Smooth muscle cell (in vitro differentiated cells): ENCODE measurements around the gene EN2. TPM values are rescaled to one million over a fixed set of nuclear protein-coding genes. Genes with fewer than 3 reads are reported as not detected.

Experiments
- DNase-seq: peaks from one replicate; lab custom pipeline; 2025; ENCODE audit not compliant: unreplicated experiment; lab: John Stamatoyannopoulos, UW
- H2AFZ ChIP-seq: fragments of 200-600 bp; sonication (generic); 2 replicates; pipeline ENCODE4 v1.6.0; 2016; ENCODE audit warnings: antibody characterized with exemption, low read depth, mild to moderate bottlenecking
- H3F3A ChIP-seq: fragments of 200-600 bp; sonication (generic); 2 replicates; pipeline ENCODE4 v1.6.0; 2017; ENCODE audit warnings: antibody characterized with exemption, low read depth
- H3K27ac ChIP-seq: fragments of 200-600 bp; sonication (generic); 2 replicates; pipeline ENCODE4 v1.5.1; 2016; ENCODE audit warnings: low read depth, mild to moderate bottlenecking
- H3K27me3 ChIP-seq: fragments of 200-600 bp; sonication (generic); 2 replicates; pipeline ENCODE4 v1.6.1; 2016; ENCODE audit warnings: low read depth, mild to moderate bottlenecking
- H3K36me3 ChIP-seq: fragments of 200-600 bp; sonication (generic); 2 replicates; pipeline ENCODE4 v1.5.1; 2016; ENCODE audit warnings: low read depth
- H3K4me1 ChIP-seq: fragments of 200-600 bp; sonication (generic); 2 replicates; pipeline ENCODE4 v1.5.1; 2016; ENCODE audit warnings: low read depth
- H3K4me2 ChIP-seq: fragments of 200-600 bp; sonication (generic); 2 replicates; pipeline ENCODE4 v1.6.0; 2016; ENCODE audit warnings: mild to moderate bottlenecking
- H3K4me3 ChIP-seq: fragments of 200-600 bp; sonication (generic); 2 replicates; pipeline ENCODE4 v1.5.1; 2016; ENCODE audit warnings: mild to moderate bottlenecking
- H3K79me2 ChIP-seq: fragments of 200-600 bp; sonication (generic); 2 replicates; pipeline ENCODE4 v1.6.0; 2016; ENCODE audit warnings: low read depth, mild to moderate bottlenecking
- H3K9ac ChIP-seq: fragments of 200-600 bp; sonication (generic); 2 replicates; pipeline ENCODE4 v1.6.0; 2016; ENCODE audit warnings: low read depth
- H3K9me3 ChIP-seq: fragments of 200-600 bp; sonication (generic); replicated peaks from 2 replicates; pipeline ENCODE4 v1.5.1; 2016; ENCODE audit warnings: low read depth
- H4K20me1 ChIP-seq: fragments of 200-600 bp; sonication (generic); 2 replicates; pipeline ENCODE4 v1.6.0; 2016; ENCODE audit warnings: low read depth
- CTCF ChIP-seq: fragments of 200-600 bp; sonication (generic); IDR thresholded peaks from 2 replicates; pipeline ENCODE4 v1.5.1; 2017; ENCODE audit warnings: borderline replicate concordance, mild to moderate bottlenecking, antibody characterized with exemption; ENCODE audit not compliant: insufficient read depth, poor library complexity, severe bottlenecking
- WGBS: methylation state at CpG from one replicate; pipeline ENCODE4 v1.1.7; 2016; ENCODE audit warnings: low lambda C conversion rate; 5-methylcytosine and 5-hydroxymethylcytosine counted together
- polyA plus RNA-seq: library from polyadenylated mRNA; unstranded; fragments of >200 nt; fragmentation: Nextera tagmentation; extraction: Ambion mirVana; gene quantifications from 2 replicates; pipeline ENCODE4 v1.2.1, GENCODE V29; 2016
- total RNA-seq: library from RNA; depleted of rRNA; stranded (reverse); fragments of >200 nt; gene quantifications from 2 replicates; pipeline ENCODE4 v1.2.3, GENCODE V29; 2014

Gene EN2
- total and polyA plus RNA-seq, 2 experiments from 2014 or later = not detected

- 4% methylated on average over 41 of the region's 57 CpGs for WGBS
- no peaks in the 10 kb centered on the region for H3K4me1 ChIP-seq
- no peak overlapping the region for H2AFZ ChIP-seq
- no peak overlapping the region for H3K4me3 ChIP-seq
- no peaks in the 10 kb centered on the region for H3K79me2 ChIP-seq
- H3F3A ChIP-seq = no peaks in the 10 kb centered on the region
- peak overlapping the region; percentile 48 for H3K4me2 ChIP-seq
- H3K36me3 ChIP-seq = no peaks in the 10 kb centered on the region
- no peak for TF ChIP-seq CTCF
- no peaks in the 10 kb centered on the region for H4K20me1 ChIP-seq
- H3K9me3 ChIP-seq = no peaks in the 10 kb centered on the region
- no peak overlapping the region for H3K27ac ChIP-seq
- no peak overlapping the region for H3K9ac ChIP-seq
- DNase-seq = no peak
- peaks cover 96% of the 10 kb centered on the region for H3K27me3 ChIP-seq
Measured at GRCh38 chr7:155453296-155454182, 4.4 kb upstream of the EN2 start.

GRCh38 chr7:155454183-155455112 is 3.5 kb upstream of the EN2 start:
- WGBS = 4% methylated on average over 65 of the region's 82 CpGs

GRCh38 chr7:155455132-155455693 is 2.7 kb upstream of the EN2 start:
- 4% methylated on average over 15 of the region's 15 CpGs for WGBS
- H3K27ac ChIP-seq = no peak overlapping the region
- H3K9me3 ChIP-seq = no peaks in the 10 kb centered on the region
- no peak overlapping the region for H2AFZ ChIP-seq
- H3F3A ChIP-seq = no peaks in the 10 kb centered on the region
- H3K9ac ChIP-seq = no peak overlapping the region
- DNase-seq = no peak
- no peaks in the 10 kb centered on the region for H3K4me1 ChIP-seq
- TF ChIP-seq CTCF = no peak
- no peak overlapping the region for H3K4me2 ChIP-seq
- no peaks in the 10 kb centered on the region for H3K36me3 ChIP-seq
- H4K20me1 ChIP-seq = no peaks in the 10 kb centered on the region
- no peaks in the 10 kb centered on the region for H3K79me2 ChIP-seq
- peaks cover 96% of the 10 kb centered on the region for H3K27me3 ChIP-seq
- H3K4me3 ChIP-seq = no peak overlapping the region

More at GRCh38 chr7:155454183-155455112, 3.5 kb upstream of the EN2 start:
- no peaks in the 10 kb centered on the region for H3K9me3 ChIP-seq
- no peak for DNase-seq
- peaks cover 96% of the 10 kb centered on the region for H3K27me3 ChIP-seq
- H3K36me3 ChIP-seq = no peaks in the 10 kb centered on the region
- H3K4me2 ChIP-seq = peak overlapping the region; percentile 48
- no peak overlapping the region for H3K9ac ChIP-seq
- no peak overlapping the region for H3K27ac ChIP-seq
- H3K79me2 ChIP-seq = no peaks in the 10 kb centered on the region
- no peaks in the 10 kb centered on the region for H4K20me1 ChIP-seq
- TF ChIP-seq CTCF = no peak
- no peak overlapping the region for H2AFZ ChIP-seq
- H3F3A ChIP-seq = no peaks in the 10 kb centered on the region
- H3K4me1 ChIP-seq = no peaks in the 10 kb centered on the region
- peak overlapping the region; percentile 26 for H3K4me3 ChIP-seq
